Muscle layer of colon (tissue), 2 donors: Measurements from ENCODE around the gene PALLD.

Experiments used
- H3K27ac ChIP-seq: one replicate; pipeline ENCODE4 v1.7.0; 2013; ENCODE audit warnings: low read depth, mild to moderate bottlenecking, low read length, moderate library complexity
- H3K27me3 ChIP-seq, 2 donors: one replicate each; pipeline ENCODE4 v1.7.0; 2013; ENCODE audit warnings: low read length in 2 of 2, mild to moderate bottlenecking in 2 of 2; ENCODE audit not compliant: insufficient read depth in 2 of 2, control insufficient read depth in 1 of 2
- H3K36me3 ChIP-seq: one replicate; pipeline ENCODE4 v1.7.0; 2013; ENCODE audit warnings: mild to moderate bottlenecking, low read length; ENCODE audit not compliant: insufficient read depth
- H3K4me1 ChIP-seq: one replicate; pipeline ENCODE4 v1.7.0; 2013; ENCODE audit warnings: mild to moderate bottlenecking, low read length; ENCODE audit not compliant: insufficient read depth
- H3K4me3 ChIP-seq, 2 donors: one replicate each; pipeline ENCODE4 v1.7.0; 2013; ENCODE audit warnings: low read length in 2 of 2, low read depth in 1 of 2, mild to moderate bottlenecking in 1 of 2, moderate library complexity in 1 of 2
- H3K9ac ChIP-seq: one replicate; pipeline ENCODE4 v1.7.0; 2013; ENCODE audit warnings: low read length
- H3K9me3 ChIP-seq: one replicate; pipeline ENCODE4 v1.7.0; 2013; ENCODE audit warnings: mild to moderate bottlenecking, low read length
- donor health status: abdominal sarcoma.
- donor health status: Adenocarcinoma of cecum.

PALLD gene

DNA sequence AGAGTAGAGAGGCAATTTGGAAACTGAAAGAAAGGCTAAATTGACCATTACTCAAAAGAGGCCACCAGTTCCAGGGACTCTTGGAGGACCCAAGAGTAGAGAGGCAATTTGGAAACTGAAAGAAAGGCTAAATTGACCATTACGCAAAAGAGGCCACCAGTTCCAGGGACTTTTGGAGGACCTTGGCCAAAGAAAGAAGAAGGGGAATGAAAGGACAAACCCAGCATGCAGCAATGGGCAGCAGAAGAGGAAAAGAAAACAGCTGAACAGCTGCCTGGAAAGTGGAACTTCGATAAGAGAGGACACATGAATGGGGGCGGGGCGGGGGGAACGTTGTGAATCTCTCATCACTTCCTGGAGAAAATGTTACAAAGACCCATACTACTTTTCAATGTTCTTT, 80.8 kb downstream of the PALLD start:
- H3K27me3 ChIP-seq = no peaks in the 10 kb centered on the region
- no peak overlapping the region for H3K4me3 ChIP-seq
- no peak overlapping the region for H3K27ac ChIP-seq
- H3K36me3 ChIP-seq = no peaks in the 10 kb centered on the region
- H3K9ac ChIP-seq = no peak overlapping the region
- H3K9me3 ChIP-seq = no peaks in the 10 kb centered on the region
- no peaks in the 10 kb centered on the region for H3K4me1 ChIP-seq

DNA sequence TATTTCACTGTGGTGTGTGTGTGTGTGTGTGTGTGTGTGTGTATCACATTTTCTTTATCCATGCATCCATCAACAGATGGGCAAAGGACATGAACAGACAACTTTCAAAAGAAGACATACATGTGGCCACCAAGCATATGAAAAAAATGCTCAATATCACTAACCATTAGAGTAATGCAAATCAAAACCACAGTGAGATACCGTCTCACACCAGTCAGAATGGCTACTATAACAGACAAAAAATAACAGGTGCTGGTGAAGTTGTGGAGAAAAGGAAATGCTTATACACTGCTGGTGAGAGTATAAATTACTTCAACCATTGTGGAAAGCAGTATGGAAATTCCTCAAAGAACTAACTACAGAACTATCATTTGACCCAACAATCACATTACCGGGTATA, 83.4 kb downstream of the PALLD start:
- H3K4me3 ChIP-seq = no peak overlapping the region
- no peaks in the 10 kb centered on the region for H3K36me3 ChIP-seq
- no peaks in the 10 kb centered on the region for H3K27me3 ChIP-seq
- H3K9ac ChIP-seq = no peak overlapping the region
- no peak overlapping the region for H3K27ac ChIP-seq
- H3K9me3 ChIP-seq = no peaks in the 10 kb centered on the region
- H3K4me1 ChIP-seq = peaks cover 2% of the 10 kb centered on the region

- H3K27ac ChIP-seq = no peak overlapping the region
- peaks cover 32% of the 10 kb centered on the region for H3K4me1 ChIP-seq
- no peak overlapping the region for H3K9ac ChIP-seq
- H3K4me3 ChIP-seq = no peak overlapping the region
- no peaks in the 10 kb centered on the region for H3K9me3 ChIP-seq
- no peaks in the 10 kb centered on the region for H3K36me3 ChIP-seq
- H3K27me3 ChIP-seq = no peaks in the 10 kb centered on the region
Observed at GRCh38 chr4:168584321-168584771, 87.5 kb downstream of the PALLD start.

DNA sequence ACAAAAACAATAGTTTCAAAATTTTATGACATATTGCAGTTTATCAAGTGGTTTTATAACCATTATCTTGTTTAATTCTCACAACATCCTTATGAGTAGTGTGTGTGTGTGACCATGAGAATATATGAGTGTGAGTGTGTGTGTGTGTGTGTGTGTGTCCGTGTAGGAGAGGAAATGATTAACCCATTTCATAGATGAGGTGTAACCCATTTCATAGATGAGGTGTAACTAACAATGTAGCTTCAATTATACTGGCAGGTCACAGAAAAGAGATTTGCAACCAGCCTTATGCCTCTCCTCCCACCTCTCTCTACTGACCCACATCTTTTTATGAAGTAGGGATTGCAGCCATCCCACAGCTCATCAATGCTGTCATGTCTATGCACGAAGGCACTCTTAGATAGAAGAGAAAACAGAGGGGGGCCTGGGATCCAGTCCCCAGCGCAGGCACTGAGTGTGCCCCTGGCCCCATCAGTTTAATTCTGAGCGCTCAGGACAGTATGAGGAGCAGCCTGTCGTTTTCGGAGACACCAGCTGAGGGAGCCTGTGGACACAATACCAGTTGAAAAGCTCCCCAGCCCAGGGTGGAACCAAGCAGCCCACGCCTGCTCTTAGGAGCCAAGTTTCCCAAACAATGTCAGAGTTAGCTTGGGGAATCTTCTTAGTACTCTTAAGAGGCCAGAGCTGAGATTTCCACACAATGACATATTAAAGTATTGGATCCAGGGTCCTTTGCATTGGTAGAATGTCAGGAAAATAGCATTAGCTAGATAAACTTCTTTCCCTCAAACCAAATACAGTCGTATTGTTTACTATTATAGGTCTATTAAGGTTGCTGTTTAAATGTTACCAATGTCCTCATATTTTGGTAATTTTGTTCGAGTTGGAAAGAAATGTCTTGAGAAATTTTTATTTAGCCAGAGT, 88.6 kb downstream of the PALLD start:
- Histone ChIP-seq H3K4me1 (peaks cover 32% of the 10 kb centered on the region), H3K27ac (no peak overlapping the region), H3K9ac (no peak overlapping the region), H3K9me3 (no peaks in the 10 kb centered on the region), H3K27me3 (no peaks in the 10 kb centered on the region), H3K36me3 (no peaks in the 10 kb centered on the region), H3K4me3 (no peak overlapping the region)

DNA sequence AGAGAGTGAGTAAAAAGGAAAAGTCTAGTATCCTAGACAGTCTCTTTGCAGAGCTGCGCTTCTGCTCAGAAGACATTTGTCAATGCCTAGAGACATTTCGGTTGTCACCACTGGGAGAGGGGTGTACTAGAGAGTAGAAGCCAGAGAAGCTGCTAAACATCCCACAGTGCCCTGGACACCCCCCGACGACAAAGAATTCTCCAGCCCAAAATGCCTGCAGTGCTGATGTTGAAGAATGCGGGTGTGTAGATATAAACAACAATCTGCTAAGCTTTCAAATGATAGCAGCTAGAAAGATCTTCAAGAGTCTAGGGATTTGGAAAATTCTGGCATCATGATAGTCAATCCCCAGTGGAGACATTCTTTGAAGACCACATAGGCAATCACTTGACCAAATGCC, 90.1 kb downstream of the PALLD start:
- peaks cover 32% of the 10 kb centered on the region for H3K4me1 ChIP-seq
- H3K36me3 ChIP-seq = no peaks in the 10 kb centered on the region
- H3K9ac ChIP-seq = no peak overlapping the region
- H3K9me3 ChIP-seq = no peaks in the 10 kb centered on the region
- H3K4me3 ChIP-seq = no peak overlapping the region
- no peaks in the 10 kb centered on the region for H3K27me3 ChIP-seq
- no peak overlapping the region for H3K27ac ChIP-seq

DNA sequence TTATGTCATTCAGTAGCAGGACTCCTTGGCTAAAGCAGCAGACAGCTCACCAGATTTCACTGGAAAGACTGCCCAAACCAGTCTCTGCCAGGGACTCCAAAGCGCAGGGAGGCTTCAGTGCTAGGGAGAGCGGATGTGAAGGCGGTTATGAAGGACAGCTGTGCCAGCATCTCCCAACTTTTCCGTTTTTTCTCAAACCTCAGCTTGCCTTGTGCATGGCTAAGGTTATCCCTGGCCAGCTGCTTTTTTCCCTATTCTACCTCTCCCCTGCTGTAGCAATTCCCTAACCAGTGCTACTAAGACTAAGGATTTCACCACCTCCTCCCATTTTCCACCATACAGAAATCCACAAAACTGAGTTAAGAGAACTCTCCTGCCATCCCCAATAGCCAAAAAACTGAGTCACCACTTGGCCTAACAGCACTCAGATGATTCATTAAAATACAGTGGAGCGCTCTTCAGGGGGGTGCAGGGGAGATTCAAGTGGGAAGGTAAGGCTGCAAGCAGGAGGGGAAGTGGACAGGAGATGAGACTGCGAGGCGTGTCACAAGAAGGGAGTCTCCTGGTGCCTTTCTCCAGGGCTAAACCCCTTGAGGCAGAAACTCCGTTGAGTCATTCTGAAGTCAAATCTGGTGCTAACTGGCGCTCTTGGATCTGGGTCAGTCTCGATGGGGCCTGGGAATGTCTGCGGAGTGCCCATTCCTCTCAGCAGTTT, 90.7 kb downstream of the PALLD start:
- no peak overlapping the region for H3K4me3 ChIP-seq
- H3K36me3 ChIP-seq = no peaks in the 10 kb centered on the region
- no peaks in the 10 kb centered on the region for H3K9me3 ChIP-seq
- H3K4me1 ChIP-seq = peaks cover 32% of the 10 kb centered on the region
- no peak overlapping the region for H3K9ac ChIP-seq
- H3K27me3 ChIP-seq = no peaks in the 10 kb centered on the region
- H3K27ac ChIP-seq = no peak overlapping the region

DNA sequence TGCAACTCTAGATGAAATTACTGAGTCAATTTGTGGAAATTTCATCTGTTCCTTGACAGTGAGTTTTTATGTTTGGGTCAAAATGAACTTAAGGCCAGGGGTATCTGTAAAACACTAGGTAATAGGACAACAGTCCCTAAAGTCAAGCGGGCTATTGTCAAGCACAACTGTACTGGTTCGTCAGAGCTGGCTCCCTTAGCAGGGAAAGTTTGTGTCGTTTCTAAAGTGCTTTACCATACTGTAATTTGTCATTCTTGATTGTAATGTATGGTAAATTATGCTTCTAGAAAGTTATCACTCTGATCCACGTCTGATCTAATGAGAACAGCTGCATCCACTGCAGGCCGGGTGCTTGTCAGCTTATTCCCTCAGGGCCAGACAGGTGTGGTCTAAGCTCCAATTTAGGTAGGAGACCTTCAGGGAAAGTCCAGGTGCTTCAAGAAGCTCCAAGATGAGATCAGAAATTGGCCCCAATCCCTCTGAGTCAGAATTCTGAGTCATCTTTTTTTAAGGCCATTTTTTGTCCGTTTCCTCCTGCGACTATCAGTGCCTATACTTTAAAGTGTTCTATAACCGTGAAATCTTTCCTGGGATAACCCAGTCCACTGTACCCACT, 92.2 kb downstream of the PALLD start:
- H3K9me3 ChIP-seq = no peaks in the 10 kb centered on the region
- no peak overlapping the region for H3K27ac ChIP-seq
- no peaks in the 10 kb centered on the region for H3K36me3 ChIP-seq
- peaks cover 32% of the 10 kb centered on the region for H3K4me1 ChIP-seq
- H3K27me3 ChIP-seq = no peaks in the 10 kb centered on the region
- no peak overlapping the region for H3K9ac ChIP-seq
- no peak overlapping the region for H3K4me3 ChIP-seq

DNA sequence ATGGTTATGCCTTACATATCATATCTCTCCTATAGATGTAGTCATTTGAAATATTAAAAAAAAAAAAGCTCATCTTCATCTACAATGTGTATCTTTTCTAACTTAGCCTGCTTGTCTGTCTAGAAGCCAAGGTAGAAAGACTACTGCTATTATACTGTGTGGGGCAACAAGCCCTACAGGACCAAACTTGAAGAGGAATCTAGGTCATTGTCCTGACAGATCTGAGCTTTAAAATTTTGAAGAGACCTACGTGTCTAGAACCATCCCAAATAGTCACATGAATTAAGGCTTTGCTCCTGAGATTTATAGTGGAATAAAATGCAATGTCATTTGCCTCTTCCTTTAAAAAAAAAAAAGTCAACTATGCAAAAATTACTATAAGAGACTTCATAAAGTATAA, 95.8 kb downstream of the PALLD start:
- Histone ChIP-seq H3K4me3 (no peak overlapping the region), H3K9ac (no peak overlapping the region), H3K27me3 (no peaks in the 10 kb centered on the region), H3K36me3 (no peaks in the 10 kb centered on the region), H3K27ac (no peak overlapping the region), H3K9me3 (no peaks in the 10 kb centered on the region), H3K4me1 (peaks cover 7% of the 10 kb centered on the region)

DNA sequence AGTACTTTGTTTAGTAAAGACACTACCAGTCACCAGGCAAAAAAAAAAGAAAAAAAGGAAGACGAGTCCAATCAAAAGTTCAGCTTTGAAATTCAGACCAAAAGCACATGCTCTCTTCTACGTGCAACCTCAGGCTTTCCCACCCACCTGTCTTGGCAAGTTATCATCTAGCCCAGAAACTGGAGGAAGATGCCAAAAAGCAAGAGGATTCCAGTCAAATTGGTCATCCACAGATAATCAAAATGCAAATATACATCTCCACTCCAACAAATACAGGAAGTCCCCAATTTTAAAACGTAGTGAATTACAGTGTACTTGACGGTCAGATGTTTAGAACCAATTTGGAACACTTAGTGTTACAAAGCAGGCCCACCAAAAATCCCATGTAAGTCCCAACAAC, 96.5 kb downstream of the PALLD start:
- no peaks in the 10 kb centered on the region for H3K4me1 ChIP-seq
- no peak overlapping the region for H3K27ac ChIP-seq
- no peaks in the 10 kb centered on the region for H3K9me3 ChIP-seq
- no peak overlapping the region for H3K4me3 ChIP-seq
- no peaks in the 10 kb centered on the region for H3K36me3 ChIP-seq
- no peaks in the 10 kb centered on the region for H3K27me3 ChIP-seq
- H3K9ac ChIP-seq = no peak overlapping the region

DNA sequence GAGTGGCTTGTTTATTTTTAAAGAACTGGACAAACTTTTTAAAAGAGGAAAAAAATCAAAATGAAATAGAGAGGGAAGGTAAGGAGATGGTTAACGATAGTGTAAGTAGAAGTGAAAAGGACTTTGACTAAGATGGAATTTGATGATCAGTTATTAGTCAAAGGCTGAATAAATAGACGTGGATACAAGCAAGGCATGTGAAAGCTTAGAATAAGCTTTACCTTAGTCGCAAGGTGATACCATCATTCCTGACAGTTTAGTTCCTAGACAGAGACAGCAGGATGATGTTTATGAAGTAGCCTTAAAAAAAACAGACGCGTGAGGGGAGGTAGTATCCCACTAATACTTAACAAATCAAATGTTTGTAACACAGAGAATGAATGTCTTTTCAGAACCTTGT, 97.3 kb downstream of the PALLD start:
- Histone ChIP-seq H3K27me3 (no peaks in the 10 kb centered on the region), H3K4me3 (no peak overlapping the region), H3K9me3 (no peaks in the 10 kb centered on the region), H3K27ac (no peak overlapping the region), H3K9ac (no peak overlapping the region), H3K36me3 (no peaks in the 10 kb centered on the region), H3K4me1 (no peaks in the 10 kb centered on the region)

DNA sequence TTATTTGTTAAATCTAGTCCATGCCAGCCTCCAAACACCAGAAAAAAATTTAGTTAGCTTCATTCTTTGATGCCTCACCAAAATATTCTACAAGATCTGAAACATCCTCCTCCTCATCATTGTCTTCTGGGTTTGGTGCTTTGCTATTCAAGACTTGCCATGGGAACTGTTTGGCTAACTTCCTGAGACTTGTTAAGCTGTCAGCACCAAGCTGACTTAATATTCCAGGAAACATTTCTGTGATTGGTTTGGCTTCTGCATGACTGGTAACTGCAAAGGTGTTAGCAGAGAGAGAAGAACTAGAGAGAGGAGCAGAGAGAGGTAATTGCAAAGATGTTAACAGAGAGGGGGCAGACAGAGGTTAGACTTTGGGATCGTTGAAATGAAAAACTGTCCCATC, 101.3 kb downstream of the PALLD start:
- no peaks in the 10 kb centered on the region for H3K4me1 ChIP-seq
- no peak overlapping the region for H3K27ac ChIP-seq
- no peaks in the 10 kb centered on the region for H3K36me3 ChIP-seq
- H3K4me3 ChIP-seq = no peak overlapping the region
- no peaks in the 10 kb centered on the region for H3K9me3 ChIP-seq
- no peak overlapping the region for H3K9ac ChIP-seq
- no peaks in the 10 kb centered on the region for H3K27me3 ChIP-seq
